GM18502 (cell line): Measurements from ENCODE around the gene RHEX.
"Not testable (repeated sequence)": the region's sequence is repeated elsewhere in the genome, so short reads cannot be mapped to it uniquely, and the experiment has no call there.

Experiments used
- ATAC-seq: cut with Tn5 transposase; IDR thresholded peaks from one replicate; pipeline ENCODE4 v1.9.1; 2021; ENCODE audit warnings: mild to moderate bottlenecking; ENCODE audit not compliant: unreplicated experiment, poor library complexity

The RHEX gene

GRCh38 chr1:206052919-206053610, at the start of gene RHEX:
TSS of gene RHEX (plus strand) at chr1:206053173. CDS start at chr1:206097829, 44,656 bp downstream.
- not testable (repeated sequence) for ATAC-seq

GRCh38 chr1:206003854-206004800, 48.8 kb upstream of the RHEX start:
- ATAC-seq = no peak

- ATAC-seq = no peak
Measured at GRCh38 chr1:206004826-206005225, 48.1 kb upstream of the RHEX start.

- ATAC-seq = no peak
Measured at GRCh38 chr1:206005234-206005633, 47.7 kb upstream of the RHEX start.

- ATAC-seq = no peak
Measured at GRCh38 chr1:206005778-206006180, 47.2 kb upstream of the RHEX start.

- no peak for ATAC-seq
Measured at GRCh38 chr1:206006946-206007345, 46.0 kb upstream of the RHEX start.

GRCh38 chr1:206010060-206010459, 42.9 kb upstream of the RHEX start:
- ATAC-seq = no peak

- ATAC-seq = no peak
Measured at GRCh38 chr1:206011057-206011456, 41.9 kb upstream of the RHEX start.

GRCh38 chr1:206012086-206012859, 40.7 kb upstream of the RHEX start:
- peak; percentile 98 for ATAC-seq

GRCh38 chr1:206013026-206013795, 39.8 kb upstream of the RHEX start:
- no peak for ATAC-seq

- no peak for ATAC-seq
Measured at GRCh38 chr1:206014601-206015000, 38.4 kb upstream of the RHEX start.

- ATAC-seq = no peak
Measured at GRCh38 chr1:206015071-206015470, 37.9 kb upstream of the RHEX start.

GRCh38 chr1:206020393-206021007, 32.5 kb upstream of the RHEX start:
- no peak for ATAC-seq

GRCh38 chr1:206021008-206021625, 31.9 kb upstream of the RHEX start:
- no peak for ATAC-seq

- no peak for ATAC-seq
Measured at GRCh38 chr1:206021626-206022365, 31.2 kb upstream of the RHEX start.

- no peak for ATAC-seq
Measured at GRCh38 chr1:206022766-206023165, 30.2 kb upstream of the RHEX start.

- ATAC-seq = no peak
Measured at GRCh38 chr1:206023695-206024094, 29.3 kb upstream of the RHEX start, which contains the start of gene CTSE. TSS of gene CTSE (minus strand) at chr1:206023895. CDS start at chr1:206023791, 104 bp downstream.

- ATAC-seq = no peak
Measured at GRCh38 chr1:206025283-206025820, 27.6 kb upstream of the RHEX start.
